ENCODE measurements around the gene PRKCB. TPM values are rescaled to one million over a fixed set of nuclear protein-coding genes. Genes with fewer than 3 reads are reported as not detected.
A peak's percentile ranks its signal among the peaks of the same experiment; 100 is the strongest.

Gene PRKCB
- total RNA-seq, 1 experiment from 2014 or later, result not detected

DNA sequence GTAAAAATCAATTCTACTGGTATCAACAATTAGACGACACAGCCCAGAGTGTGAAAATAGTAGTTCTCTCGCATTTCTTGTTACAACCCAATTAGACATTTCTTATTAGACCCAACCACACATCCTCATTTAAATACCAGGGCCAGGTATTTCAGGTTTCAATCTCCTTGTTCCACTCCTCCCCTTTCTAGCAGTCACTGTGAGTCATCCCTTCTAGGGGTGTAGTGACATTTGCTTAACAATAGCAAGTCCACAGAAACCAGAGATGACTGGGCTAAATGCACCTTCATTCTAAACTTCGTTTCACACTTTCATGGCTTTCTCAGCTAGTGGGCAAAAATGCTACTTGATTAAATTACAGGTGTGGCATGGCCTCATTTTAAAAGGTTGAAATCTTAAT is 303.5 kb downstream of the PRKCB start:
- CTCF ChIA-PET, result no interaction called here
- ATAC-seq, result no peak
- H4K20me1 ChIP-seq (ENCODE audit: low read length), result no peaks in the 10 kb centered on the region
- H3K27ac ChIP-seq (ENCODE audit: low read length), result no peak overlapping the region
- no TSS peak for BruUV-seq (replicated peaks)
- no peaks in the 10 kb centered on the region for H3K9me3 ChIP-seq (ENCODE audit: low read length)
- no peak overlapping the region for H2AFZ ChIP-seq (ENCODE audit: low read length)
- no peak overlapping the region for H3K9ac ChIP-seq (ENCODE audit: low read length)
- intact Hi-C loops (cut with micrococcal nuclease), result no loop called here
- H3F3A ChIP-seq (ENCODE audit: low read length, unreplicated experiment), result no peaks in the 10 kb centered on the region
- no peaks in the 10 kb centered on the region for H3K9me2 ChIP-seq (replicated peaks; ENCODE audit: low read length)
- H3K79me2 ChIP-seq (ENCODE audit: low read length), result no peaks in the 10 kb centered on the region
- H3K4me2 ChIP-seq (ENCODE audit: low read length), result no peak overlapping the region
- TF ChIP-seq EZH2phosphoT487 (IDR thresholded peaks at IDR 0.05; ENCODE audit: borderline replicate concordance, low read length) (no peak), EZH2 (IDR thresholded peaks at IDR 0.05; ENCODE audit: low read length, unreplicated experiment) (no peak)
- TF ChIP-seq, protein P1, sequence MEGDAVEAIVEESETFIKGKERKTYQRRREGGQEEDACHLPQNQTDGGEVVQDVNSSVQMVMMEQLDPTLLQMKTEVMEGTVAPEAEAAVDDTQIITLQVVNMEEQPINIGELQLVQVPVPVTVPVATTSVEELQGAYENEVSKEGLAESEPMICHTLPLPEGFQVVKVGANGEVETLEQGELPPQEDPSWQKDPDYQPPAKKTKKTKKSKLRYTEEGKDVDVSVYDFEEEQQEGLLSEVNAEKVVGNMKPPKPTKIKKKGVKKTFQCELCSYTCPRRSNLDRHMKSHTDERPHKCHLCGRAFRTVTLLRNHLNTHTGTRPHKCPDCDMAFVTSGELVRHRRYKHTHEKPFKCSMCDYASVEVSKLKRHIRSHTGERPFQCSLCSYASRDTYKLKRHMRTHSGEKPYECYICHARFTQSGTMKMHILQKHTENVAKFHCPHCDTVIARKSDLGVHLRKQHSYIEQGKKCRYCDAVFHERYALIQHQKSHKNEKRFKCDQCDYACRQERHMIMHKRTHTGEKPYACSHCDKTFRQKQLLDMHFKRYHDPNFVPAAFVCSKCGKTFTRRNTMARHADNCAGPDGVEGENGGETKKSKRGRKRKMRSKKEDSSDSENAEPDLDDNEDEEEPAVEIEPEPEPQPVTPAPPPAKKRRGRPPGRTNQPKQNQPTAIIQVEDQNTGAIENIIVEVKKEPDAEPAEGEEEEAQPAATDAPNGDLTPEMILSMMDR (conservative IDR thresholded peaks at IDR 0.05; ENCODE audit: low read depth, low read length), result no peak
- H3K4me3 ChIP-seq (ENCODE audit: low read length), result no peak overlapping the region
- H3K36me3 ChIP-seq (ENCODE audit: low read depth, low read length), result no peaks in the 10 kb centered on the region
- H3K27me3 ChIP-seq (ENCODE audit: low read length), result 0 out of 2 replicates have a peak, but pooled peaks cover 10% of the 10 kb centered on the region
- no peaks in the 10 kb centered on the region for H3K4me1 ChIP-seq (ENCODE audit: insufficient read depth, low read length)
- POLR2A ChIA-PET (ENCODE audit: unreplicated experiment), result no interaction called here
- peak; percentile 3 for DNase-seq

DNA sequence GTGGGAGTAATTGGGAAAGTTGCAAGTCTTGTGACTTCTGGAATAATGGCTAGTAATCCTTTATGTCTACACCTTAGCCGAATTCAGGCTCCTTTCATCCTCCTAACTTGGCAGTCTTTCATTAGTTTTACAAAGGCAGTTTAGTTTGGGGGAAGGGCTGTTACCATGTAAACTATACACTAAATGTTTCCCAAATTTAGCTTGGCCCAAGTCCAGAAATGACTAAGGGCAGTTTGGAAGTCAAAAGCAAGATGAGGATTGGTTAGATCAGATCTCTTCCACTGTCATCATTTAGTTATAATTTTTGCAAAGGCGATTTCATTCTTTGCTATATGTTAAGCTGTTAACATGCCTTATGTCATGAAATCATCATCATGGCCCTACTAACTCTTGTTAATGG is 304.9 kb downstream of the PRKCB start:
- Histone ChIP-seq H3K27ac (ENCODE audit: low read length) (no peak overlapping the region), H3K4me2 (ENCODE audit: low read length) (no peak overlapping the region), H3K4me1 (ENCODE audit: insufficient read depth, low read length) (no peaks in the 10 kb centered on the region), H3K9ac (ENCODE audit: low read length) (no peak overlapping the region), H3K27me3 (ENCODE audit: low read length) (0 out of 2 replicates have a peak, but pooled peaks cover 10% of the 10 kb centered on the region), H3K9me3 (ENCODE audit: low read length) (no peaks in the 10 kb centered on the region), H3F3A (ENCODE audit: low read length, unreplicated experiment) (no peaks in the 10 kb centered on the region), H3K9me2 (replicated peaks; ENCODE audit: low read length) (no peaks in the 10 kb centered on the region), H2AFZ (ENCODE audit: low read length) (no peak overlapping the region), H3K4me3 (ENCODE audit: low read length) (no peak overlapping the region), H3K36me3 (ENCODE audit: low read depth, low read length) (no peaks in the 10 kb centered on the region), H4K20me1 (ENCODE audit: low read length) (no peaks in the 10 kb centered on the region), H3K79me2 (ENCODE audit: low read length) (no peaks in the 10 kb centered on the region)
- no TSS peak for BruUV-seq (replicated peaks)
- TF ChIP-seq, protein P1 (conservative IDR thresholded peaks at IDR 0.05; ENCODE audit: low read depth, low read length), result no peak
- TF ChIP-seq EZH2 (IDR thresholded peaks at IDR 0.05; ENCODE audit: low read length, unreplicated experiment) (no peak), EZH2phosphoT487 (IDR thresholded peaks at IDR 0.05; ENCODE audit: borderline replicate concordance, low read length) (no peak)
- intact Hi-C loops (cut with micrococcal nuclease), result no loop called here
- no peak for DNase-seq
- POLR2A ChIA-PET (ENCODE audit: unreplicated experiment), result no interaction called here
- ATAC-seq, result no peak
- CTCF ChIA-PET, result no interaction called here

DNA sequence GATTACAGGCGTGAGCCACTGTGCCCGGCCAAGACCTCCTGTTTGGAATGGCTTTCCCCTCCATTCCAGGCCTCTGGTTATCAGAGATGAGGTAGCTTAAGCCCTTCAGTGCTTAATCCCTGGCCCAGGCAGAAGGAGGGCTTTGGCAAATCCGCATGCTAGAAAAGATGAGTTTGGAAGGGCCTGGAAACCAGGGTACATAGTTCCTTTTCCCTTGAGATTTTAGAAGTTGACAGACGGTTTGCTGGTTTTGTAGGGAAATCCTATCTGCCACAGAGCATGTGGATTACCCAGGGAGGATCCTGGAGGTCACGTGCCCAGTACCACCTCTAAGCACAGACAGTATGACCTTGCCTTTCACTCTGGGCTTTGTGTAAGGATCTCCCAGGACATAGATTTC is 305.7 kb downstream of the PRKCB start:
- no peak overlapping the region for H3K4me3 ChIP-seq (ENCODE audit: low read length)
- H3K9ac ChIP-seq (ENCODE audit: low read length), result no peak overlapping the region
- ATAC-seq (no peak), DNase-seq (no peak)
- H3K27ac ChIP-seq (ENCODE audit: low read length), result no peak overlapping the region
- CTCF ChIA-PET, result no interaction called here
- BruUV-seq (replicated peaks), result no TSS peak
- no peaks in the 10 kb centered on the region for H3K9me2 ChIP-seq (replicated peaks; ENCODE audit: low read length)
- peaks cover 9% of the 10 kb centered on the region; the same call in 1 of the 2 replicates for H3K27me3 ChIP-seq (ENCODE audit: low read length)
- TF ChIP-seq EZH2phosphoT487 (IDR thresholded peaks at IDR 0.05; ENCODE audit: borderline replicate concordance, low read length), result no peak
- TF ChIP-seq, protein P1 (conservative IDR thresholded peaks at IDR 0.05; ENCODE audit: low read depth, low read length), result no peak
- TF ChIP-seq EZH2 (IDR thresholded peaks at IDR 0.05; ENCODE audit: low read length, unreplicated experiment), result no peak
- H3K9me3 ChIP-seq (ENCODE audit: low read length), result no peaks in the 10 kb centered on the region
- no peaks in the 10 kb centered on the region for H3K79me2 ChIP-seq (ENCODE audit: low read length)
- POLR2A ChIA-PET (ENCODE audit: unreplicated experiment), result no interaction called here
- H3K4me1 ChIP-seq (ENCODE audit: insufficient read depth, low read length), result no peaks in the 10 kb centered on the region
- H4K20me1 ChIP-seq (ENCODE audit: low read length), result no peaks in the 10 kb centered on the region
- intact Hi-C loops (cut with micrococcal nuclease), result no loop called here
- no peak overlapping the region for H3K4me2 ChIP-seq (ENCODE audit: low read length)
- no peaks in the 10 kb centered on the region for H3K36me3 ChIP-seq (ENCODE audit: low read depth, low read length)
- no peak overlapping the region for H2AFZ ChIP-seq (ENCODE audit: low read length)
- H3F3A ChIP-seq (ENCODE audit: low read length, unreplicated experiment), result no peaks in the 10 kb centered on the region

Data from PC-3 (cell line).